Urothelium cell line (cell line): ENCODE results near the gene ZNF418.
"Not testable (repeated sequence)": the region's sequence is repeated elsewhere in the genome, so short reads cannot be mapped to it uniquely, and the experiment has no call there.

Experiments used
- DNase-seq: peaks from one replicate; pipeline ENCODE4 v3.0.0; 2011; ENCODE audit warnings: low spot score, mixed read lengths
- FAIRE-seq: peaks from 2 replicates; lab custom pipeline; 2011; peaks lifted over from hg19 to GRCh38; lab: Jason Lieb, UNC

The ZNF418 gene

GRCh38 chr19:57890706-57891105 lies 44.5 kb downstream of the ZNF418 start:
- peak; percentile 44 for DNase-seq
- not testable (repeated sequence) for FAIRE-seq

- no peak for FAIRE-seq
- peak; percentile 44 for DNase-seq
These were observed 46.5 kb downstream of the ZNF418 start, which contains the start of gene ZNF814 for GRCh38 chr19:57888560-57889231. TSS of gene ZNF814 (minus strand) at chr19:57889037. CDS start at chr19:57888802, 235 bp downstream.

GRCh38 chr19:57888107-57888559 lies 47.1 kb downstream of the ZNF418 start:
- no peak for DNase-seq
- no peak for FAIRE-seq

- no peak for FAIRE-seq
These were observed 47.8 kb downstream of the ZNF418 start for GRCh38 chr19:57887195-57887941.

GRCh38 chr19:57886046-57886445 lies 49.2 kb downstream of the ZNF418 start:
- FAIRE-seq: no peak

More at GRCh38 chr19:57887195-57887941, 47.8 kb downstream of the ZNF418 start:
- no peak for DNase-seq

GRCh38 chr19:57873883-57874799 lies 61.1 kb downstream of the ZNF418 start:
- not testable (repeated sequence) for DNase-seq, FAIRE-seq

More at GRCh38 chr19:57886046-57886445, 49.2 kb downstream of the ZNF418 start:
- no peak for DNase-seq

- no peak for DNase-seq
- FAIRE-seq: no peak
These were observed 62.8 kb downstream of the ZNF418 start for GRCh38 chr19:57872450-57872849.
